ENCODE data around the gene KLF14.

Gene KLF14

GRCh38 chr7:130689683-130690082 lies 44.3 kb downstream of the KLF14 start:
- Mint-ChIP-seq H3K4me1 (no peaks in the 10 kb centered on the region), H3K27me3 (no peaks in the 10 kb centered on the region), H3K9me3 (peaks cover 7 to 14% of the 10 kb centered on the region in 2 donors), H3K4me3 (no peak overlapping the region), H3K27ac (no peak overlapping the region)
- no peak for DNase-seq
- no peak for ATAC-seq

DNA sequence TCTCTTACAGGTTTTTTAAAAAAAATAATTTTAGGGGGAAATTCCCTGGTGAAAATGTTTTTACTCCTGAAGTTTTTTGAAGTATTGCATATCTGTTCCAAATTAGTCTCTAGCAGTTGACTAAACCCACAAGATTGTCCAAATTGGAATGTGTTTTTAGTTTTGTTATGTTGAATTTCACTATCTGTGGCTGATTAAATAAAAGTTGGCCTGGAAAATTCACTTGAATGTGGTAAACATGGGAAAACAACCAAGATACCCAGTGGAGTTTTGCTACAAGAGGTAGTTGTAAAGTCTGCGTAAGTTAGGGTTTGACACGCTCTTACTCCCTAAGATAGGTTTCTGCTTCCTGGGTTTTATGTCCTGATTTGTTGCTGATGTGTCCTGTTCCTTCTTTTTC lies 51.0 kb downstream of the KLF14 start:
- DNase-seq (no peak), ATAC-seq (no peak)
- H3K4me3 Mint-ChIP-seq: no peak overlapping the region
- no peaks in the 10 kb centered on the region for H3K4me1 Mint-ChIP-seq
- no peak overlapping the region for H3K27ac Mint-ChIP-seq
- no peaks in the 10 kb centered on the region for H3K27me3 Mint-ChIP-seq
- no peaks in the 10 kb centered on the region for H3K9me3 Mint-ChIP-seq

Data from stimulated activated naive CD8-positive, alpha-beta T cell treated with anti-CD3 and anti-CD28 coated beads, Interleukin-15, amount 100 ng/mL, for 72 hours (primary cell).